ENCODE data around the gene POLR2E.

- TF ChIP-seq CTCF (IDR thresholded peaks at IDR 0.05 in 8 of 11, conservative IDR thresholded peaks at IDR 0.05 in 3 of 11) (peak in 3 of 11 experiments; percentile 22 to 48 (median 46)), POLR2A (IDR thresholded peaks at IDR 0.05) (peak in 2 of 3 donors; percentile 33 to 72), POLR2AphosphoS5 (IDR thresholded peaks at IDR 0.05) (peak; percentile 96 to 99 (median 97))
These were observed 55.3 kb downstream of the POLR2E start, which contains the start of gene ABCA7 for GRCh38 chr19:1039646-1040475.
